Panc1 (cell line): ENCODE results near the gene DDAH2.

Experiments used
- CTCF ChIP-seq: fragments of 450-650 bp; IDR thresholded peaks from 2 replicates; pipeline ENCODE4 v1.5.1; 2017; ENCODE audit warnings: mild to moderate bottlenecking
- POLR2AphosphoS5 ChIP-seq: IDR thresholded peaks from 2 replicates; pipeline ENCODE4 v1.6.1; 2012; ENCODE audit warnings: mild to moderate bottlenecking, low read depth, low read length, moderate library complexity

GRCh38 chr6:31762878-31763618, 33.9 kb upstream of the DDAH2 start:
- TF ChIP-seq CTCF (no peak), POLR2AphosphoS5 (no peak)
